ENCODE measurements around the gene STIM1. TPM values are rescaled to one million over a fixed set of nuclear protein-coding genes. Genes with fewer than 3 reads are reported as not detected.

Gene STIM1
- total RNA-seq, 1 experiment from 2014 or later: 55.1 TPM

- H3K9me3 ChIP-seq: no peaks in the 10 kb centered on the region
- TF ChIP-seq CTCF (IDR thresholded peaks at IDR 0.05; ENCODE audit: insufficient read depth in 1 of 2, low read depth in 1 of 2, low read length in 1 of 2, severe bottlenecking in 1 of 2, unreplicated experiment in 1 of 2): no peak
- intact Hi-C loops (cut with micrococcal nuclease; ENCODE audit: unreplicated experiment): no loop called here
- no peaks in the 10 kb centered on the region for H3K9me3 Mint-ChIP-seq (ENCODE audit: unreplicated experiment)
- no peak overlapping the region for H3K4me3 Mint-ChIP-seq (ENCODE audit: unreplicated experiment)
- H3K27ac Mint-ChIP-seq (ENCODE audit: unreplicated experiment): no peak overlapping the region
- no peaks in the 10 kb centered on the region for H3K27me3 ChIP-seq (replicated peaks; ENCODE audit: control insufficient read depth, insufficient read depth, low read length)
- DNase-seq: no peak
- no peaks in the 10 kb centered on the region for H3K36me3 ChIP-seq (ENCODE audit: control insufficient read depth, insufficient read depth, low read length)
- H3K4me1 ChIP-seq: peaks cover 3% of the 10 kb centered on the region; the same call in 1 of the 2 replicates
- no peak overlapping the region for H3K4me3 ChIP-seq (ENCODE audit: low read depth, low read length)
- BruUV-seq (replicated peaks): no TSS peak
- H3K27me3 Mint-ChIP-seq (ENCODE audit: insufficient read depth, unreplicated experiment): no peaks in the 10 kb centered on the region
- no peaks in the 10 kb centered on the region for H3K4me1 Mint-ChIP-seq (ENCODE audit: low read depth, unreplicated experiment)
- POLR2A ChIA-PET: no interaction called here
- CTCF ChIA-PET: no interaction called here
- H3K36me3 Mint-ChIP-seq (ENCODE audit: insufficient read depth, unreplicated experiment): peaks cover 12% of the 10 kb centered on the region
Measured at GRCh38 chr11:3970108-3970507, 114.6 kb downstream of the STIM1 start.

- Mint-ChIP-seq H3K27ac (ENCODE audit: unreplicated experiment) (no peak overlapping the region), H3K36me3 (ENCODE audit: insufficient read depth, unreplicated experiment) (peaks cover 12% of the 10 kb centered on the region), H3K4me1 (ENCODE audit: low read depth, unreplicated experiment) (no peaks in the 10 kb centered on the region), H3K9me3 (ENCODE audit: unreplicated experiment) (no peaks in the 10 kb centered on the region), H3K4me3 (ENCODE audit: unreplicated experiment) (no peak overlapping the region), H3K27me3 (ENCODE audit: insufficient read depth, unreplicated experiment) (no peaks in the 10 kb centered on the region)
- no peak for TF ChIP-seq CTCF (IDR thresholded peaks at IDR 0.05; ENCODE audit: insufficient read depth in 1 of 2, low read depth in 1 of 2, low read length in 1 of 2, severe bottlenecking in 1 of 2, unreplicated experiment in 1 of 2)
- H3K4me1 ChIP-seq: peaks cover 3% of the 10 kb centered on the region; the same call in 1 of the 2 replicates
- no peaks in the 10 kb centered on the region for H3K36me3 ChIP-seq (ENCODE audit: control insufficient read depth, insufficient read depth, low read length)
- H3K9me3 ChIP-seq: no peaks in the 10 kb centered on the region
- no peaks in the 10 kb centered on the region for H3K27me3 ChIP-seq (replicated peaks; ENCODE audit: control insufficient read depth, insufficient read depth, low read length)
- no peak overlapping the region for H3K4me3 ChIP-seq (ENCODE audit: low read depth, low read length)
- POLR2A ChIA-PET: no interaction called here
- CTCF ChIA-PET: no interaction called here
- no peak for DNase-seq
- intact Hi-C loops (cut with micrococcal nuclease; ENCODE audit: unreplicated experiment): no loop called here
- BruUV-seq (replicated peaks): no TSS peak
Measured at GRCh38 chr11:3971756-3972404, 116.4 kb downstream of the STIM1 start.

- intact Hi-C loops (cut with micrococcal nuclease; ENCODE audit: unreplicated experiment): no loop called here
- ChIA-PET CTCF (interaction anchor here (2.2 kb wide), 1 partner anchor 118 kb away, joined by 11 read pairs; the partner anchor contains the start of gene STIM1), POLR2A (no interaction called here)
- H3K4me3 Mint-ChIP-seq (ENCODE audit: unreplicated experiment): no peak overlapping the region
- Histone ChIP-seq H3K36me3 (ENCODE audit: control insufficient read depth, insufficient read depth, low read length) (no peaks in the 10 kb centered on the region), H3K9me3 (no peaks in the 10 kb centered on the region), H3K4me1 (peaks cover 3% of the 10 kb centered on the region; the same call in 1 of the 2 replicates), H3K27me3 (replicated peaks; ENCODE audit: control insufficient read depth, insufficient read depth, low read length) (no peaks in the 10 kb centered on the region), H3K4me3 (ENCODE audit: low read depth, low read length) (no peak overlapping the region)
- H3K27me3 Mint-ChIP-seq (ENCODE audit: insufficient read depth, unreplicated experiment): no peaks in the 10 kb centered on the region
- no peaks in the 10 kb centered on the region for H3K4me1 Mint-ChIP-seq (ENCODE audit: low read depth, unreplicated experiment)
- no TSS peak for BruUV-seq (replicated peaks)
- peaks cover 12% of the 10 kb centered on the region for H3K36me3 Mint-ChIP-seq (ENCODE audit: insufficient read depth, unreplicated experiment)
- no peak overlapping the region for H3K27ac Mint-ChIP-seq (ENCODE audit: unreplicated experiment)
- DNase-seq: no peak
- TF ChIP-seq CTCF (IDR thresholded peaks at IDR 0.05; ENCODE audit: insufficient read depth in 1 of 2, low read depth in 1 of 2, low read length in 1 of 2, severe bottlenecking in 1 of 2, unreplicated experiment in 1 of 2): no peak
- no peaks in the 10 kb centered on the region for H3K9me3 Mint-ChIP-seq (ENCODE audit: unreplicated experiment)
Measured at GRCh38 chr11:3972431-3972830, 117.0 kb downstream of the STIM1 start.

All from Caco-2 (cell line).